MM.1S (cell line): ENCODE measurements around the gene ADGRL3.

Source experiments
- DNase-seq: peaks from one replicate; pipeline ENCODE4 v3.0.0-alpha.2; 2015
- H2AFZ ChIP-seq: fragments of 300-600 bp; sonication (generic); 2 replicates; pipeline ENCODE4 v1.6.0; 2016; ENCODE audit warnings: antibody characterized with exemption, low read length
- H3F3A ChIP-seq: fragments of 300-600 bp; sonication (generic); 2 replicates; pipeline ENCODE4 v1.6.1; 2016; ENCODE audit warnings: mild to moderate bottlenecking, antibody characterized with exemption, low read length, moderate library complexity, mixed read lengths; ENCODE audit not compliant: insufficient read depth
- H3K27ac ChIP-seq: fragments of 300-600 bp; sonication (generic); 2 replicates; pipeline ENCODE4 v1.5.1; 2016; ENCODE audit warnings: mild to moderate bottlenecking, low read length
- H3K27me3 ChIP-seq: fragments of 300-600 bp; sonication (generic); replicated peaks from 2 replicates; pipeline ENCODE4 v1.6.0; 2016; ENCODE audit warnings: low read length; ENCODE audit not compliant: insufficient read depth
- H3K36me3 ChIP-seq: fragments of 300-600 bp; sonication (generic); replicated peaks from 2 replicates; pipeline ENCODE4 v1.6.1; 2016; ENCODE audit warnings: mild to moderate bottlenecking, low read length, mixed read lengths; ENCODE audit not compliant: insufficient read depth
- H3K4me1 ChIP-seq: fragments of 300-600 bp; sonication (generic); 2 replicates; pipeline ENCODE4 v1.6.1; 2016; ENCODE audit warnings: low read length, mixed read lengths
- H3K4me2 ChIP-seq: fragments of 300-600 bp; sonication (generic); 2 replicates; pipeline ENCODE4 v1.6.0; 2016; ENCODE audit warnings: low read depth, low read length
- H3K4me3 ChIP-seq: fragments of 300-600 bp; sonication (generic); 2 replicates; pipeline ENCODE4 v1.5.1; 2016; ENCODE audit warnings: low read length, mixed read lengths
- H3K79me2 ChIP-seq: fragments of 300-600 bp; sonication (generic); 2 replicates; pipeline ENCODE4 v1.6.1; 2016; ENCODE audit warnings: mixed run types, low read length, mixed read lengths
- H3K9ac ChIP-seq: fragments of 300-600 bp; sonication (generic); 2 replicates; pipeline ENCODE4 v1.6.1; 2016; ENCODE audit warnings: low read length, mixed read lengths
- H3K9me2 ChIP-seq: fragments of 300-600 bp; sonication (generic); replicated peaks from 2 replicates; pipeline ENCODE4 v1.6.1; 2016; ENCODE audit warnings: mild to moderate bottlenecking, low read length, mixed read lengths; ENCODE audit not compliant: insufficient read depth
- H3K9me3 ChIP-seq: fragments of 300-600 bp; sonication (generic); replicated peaks from 2 replicates; pipeline ENCODE4 v1.6.1; 2016; ENCODE audit warnings: mild to moderate bottlenecking, low read length, mixed read lengths; ENCODE audit not compliant: insufficient read depth
- H4K20me1 ChIP-seq: fragments of 300-600 bp; sonication (generic); 2 replicates; pipeline ENCODE4 v1.6.1; 2016; ENCODE audit warnings: mild to moderate bottlenecking, low read length, moderate library complexity, mixed read lengths; ENCODE audit not compliant: insufficient read depth
- CTCF ChIP-seq: fragments of 300-600 bp; sonication (generic); IDR thresholded peaks from 2 replicates; pipeline ENCODE4 v1.5.1; 2016; ENCODE audit warnings: antibody characterized with exemption, low read length, mixed read lengths
- EZH2 ChIP-seq: fragments of 300-600 bp; sonication (generic); optimal IDR thresholded peaks from 2 replicates; pipeline ENCODE3; 2017; ENCODE audit warnings: low read depth, mild to moderate bottlenecking, antibody characterized with exemption, low read length, mixed read lengths
- EZH2phosphoT487 ChIP-seq: fragments of 300-600 bp; sonication (generic); IDR thresholded peaks from 2 replicates; pipeline ENCODE4 v1.6.1; 2018; ENCODE audit warnings: antibody characterized with exemption, low read length

ADGRL3 gene

GRCh38 chr4:61588621-61589402, 388.7 kb downstream of the ADGRL3 start:
- TF ChIP-seq EZH2phosphoT487 = no peak
- H3K9me3 ChIP-seq = no peaks in the 10 kb centered on the region

GRCh38 chr4:61590881-61591280, 390.8 kb downstream of the ADGRL3 start:
- Histone ChIP-seq H3F3A (no peaks in the 10 kb centered on the region), H3K4me2 (no peak overlapping the region), H3K9me3 (no peaks in the 10 kb centered on the region), H3K9ac (no peak overlapping the region), H3K36me3 (no peaks in the 10 kb centered on the region), H3K27me3 (no peaks in the 10 kb centered on the region), H3K4me3 (no peak overlapping the region), H3K27ac (no peak overlapping the region), H3K9me2 (no peaks in the 10 kb centered on the region), H4K20me1 (no peaks in the 10 kb centered on the region), H2AFZ (no peak overlapping the region), H3K4me1 (no peaks in the 10 kb centered on the region), H3K79me2 (no peaks in the 10 kb centered on the region)
- no peak for DNase-seq
- TF ChIP-seq EZH2 (no peak), CTCF (0 out of 2 replicates have a peak, but pooled peaks have one; percentile 5), EZH2phosphoT487 (no peak)

More at GRCh38 chr4:61588621-61589402, 388.7 kb downstream of the ADGRL3 start:
- H3K4me3 ChIP-seq = no peak overlapping the region
- no peaks in the 10 kb centered on the region for H3F3A ChIP-seq
- no peak overlapping the region for H3K27ac ChIP-seq
- no peaks in the 10 kb centered on the region for H3K27me3 ChIP-seq
- H3K4me1 ChIP-seq = no peaks in the 10 kb centered on the region
- H2AFZ ChIP-seq = no peak overlapping the region
- H3K4me2 ChIP-seq = no peak overlapping the region
- H4K20me1 ChIP-seq = no peaks in the 10 kb centered on the region
- H3K36me3 ChIP-seq = no peaks in the 10 kb centered on the region
- no peaks in the 10 kb centered on the region for H3K79me2 ChIP-seq
- no peak overlapping the region for H3K9ac ChIP-seq
- DNase-seq = no peak
- no peaks in the 10 kb centered on the region for H3K9me2 ChIP-seq

GRCh38 chr4:61596606-61597340, 396.6 kb downstream of the ADGRL3 start:
- Histone ChIP-seq H3K9me3 (no peaks in the 10 kb centered on the region), H3K27me3 (no peaks in the 10 kb centered on the region), H3K36me3 (no peaks in the 10 kb centered on the region), H3K27ac (no peak overlapping the region), H3K9me2 (no peaks in the 10 kb centered on the region), H3K4me2 (no peak overlapping the region), H3F3A (no peaks in the 10 kb centered on the region), H3K79me2 (no peaks in the 10 kb centered on the region), H3K4me1 (no peaks in the 10 kb centered on the region), H3K4me3 (no peak overlapping the region), H4K20me1 (no peaks in the 10 kb centered on the region), H3K9ac (no peak overlapping the region), H2AFZ (no peak overlapping the region)
- no peak for DNase-seq
- TF ChIP-seq CTCF = no peak
- no peak for TF ChIP-seq EZH2
- no peak for TF ChIP-seq EZH2phosphoT487
